K562 (cell line): ENCODE data around the gene TDO2. TPM values are rescaled to one million over a fixed set of nuclear protein-coding genes. Genes with fewer than 3 reads are reported as not detected.

Experiments used
- ATAC-seq: fragments of 200-7000 bp; cut with Tn5 transposase; 3 replicates; pipeline ENCODE4 v1.9.1; 2020; ENCODE audit warnings: moderate library complexity
- BruUV-seq: library from RNA; stranded (reverse); fragments of 400-500 nt; replicated peaks from 2 replicates; lab custom pipeline; 2021; lab: Mats Ljungman, UMichigan
- CTCF ChIA-PET: fragments of 300-600 bp; formaldehyde crosslinking; extraction: SDS; loops from one replicate; lab custom pipeline; 2021; ENCODE audit warnings: low intra/inter-chr PET ratio; lab: Yijun Ruan, JAX
- POLR2A ChIA-PET: fragments of 300-600, 350-650 bp; sonication (Branson Sonifier 250); formaldehyde crosslinking; extraction: SDS; loops from one replicate; lab custom pipeline; 2021; ENCODE audit warnings: antibody characterized with exemption, inconsistent platforms; lab: Yijun Ruan, JAX
- DNase-seq, 4 experiments: peaks; one replicate each; pipeline versions ENCODE4 v3.0.0 to v3.0.0-alpha.2; 2011 to 2018; ENCODE audit warnings: low spot score in 3 of 4, mixed read lengths in 3 of 4; ENCODE audit errors: extremely low read depth in 1 of 4
- FAIRE-seq: peaks from 2 replicates; lab custom pipeline; 2011; peaks lifted over from hg19 to GRCh38; lab: Jason Lieb, UNC
- H2AFZ ChIP-seq: 2 replicates; pipeline ENCODE4 v1.6.0; 2011; ENCODE audit warnings: low read depth, low read length, control low read depth, inconsistent platforms
- H3K27ac ChIP-seq: fragments of 200-600 bp; 3 replicates; pipeline ENCODE4 v1.8.0; 2011; ENCODE audit warnings: low read depth, mild to moderate bottlenecking, control low read depth, inconsistent platforms, low read length, moderate library complexity, mixed read lengths; ENCODE audit errors: extremely low read depth
- H3K27me3 ChIP-seq, 2 experiments: fragments of 300-600 bp in 1 of 2; 2 replicates in 1 of 2; 3 replicates in 1 of 2; pipeline versions ENCODE4 v1.6.0 to v1.8.0; 2011; ENCODE audit warnings: inconsistent platforms in 2 of 2, low read length in 2 of 2, mild to moderate bottlenecking in 1 of 2, mixed read lengths in 1 of 2, moderate library complexity in 1 of 2; ENCODE audit not compliant: control insufficient read depth in 2 of 2, insufficient read depth in 2 of 2
- H3K36me3 ChIP-seq: fragments of 300-600 bp; 3 replicates; pipeline ENCODE4 v1.8.0; 2011; ENCODE audit warnings: mild to moderate bottlenecking, low read length, inconsistent platforms; ENCODE audit not compliant: control insufficient read depth, insufficient read depth
- H3K4me1 ChIP-seq, 2 experiments: fragments of 200-600 bp in 1 of 2; replicated peaks in 1 of 2; 2 replicates in 1 of 2; 3 replicates in 1 of 2; pipeline versions ENCODE4 v1.5.1 to v1.8.0; 2011; ENCODE audit warnings: inconsistent platforms in 2 of 2, low read length in 2 of 2, mild to moderate bottlenecking in 1 of 2, mixed read lengths in 1 of 2, moderate library complexity in 1 of 2; ENCODE audit not compliant: control insufficient read depth in 2 of 2, insufficient read depth in 2 of 2
- H3K4me2 ChIP-seq: 2 replicates; pipeline ENCODE4 v1.6.1; 2011; ENCODE audit warnings: low read length, control low read depth, inconsistent platforms, mixed read lengths; ENCODE audit not compliant: insufficient read depth
- H3K4me3 ChIP-seq: fragments of 200-600 bp; sonication (generic), shearing (Covaris generic); 2 replicates; pipeline ENCODE4 v1.5.1; 2016; ENCODE audit warnings: control low read depth, inconsistent platforms
- H3K79me2 ChIP-seq: fragments of 200-600 bp; 3 replicates; pipeline ENCODE4 v1.8.0; 2011; ENCODE audit warnings: low read length, inconsistent platforms; ENCODE audit not compliant: control insufficient read depth, insufficient read depth
- H3K9ac ChIP-seq, 2 experiments: 2 replicates each; pipeline versions ENCODE4 v1.6.0 to v1.6.1; 2011; ENCODE audit warnings: low read depth in 2 of 2, low read length in 2 of 2, control low read depth in 1 of 2, inconsistent platforms in 1 of 2, mild to moderate bottlenecking in 1 of 2, mixed read lengths in 1 of 2; ENCODE audit not compliant: insufficient read depth in 1 of 2
- H3K9me1 ChIP-seq: one replicate; pipeline ENCODE4 v1.6.0; 2011; ENCODE audit warnings: inconsistent platforms, mild to moderate bottlenecking, low read length, moderate library complexity; ENCODE audit not compliant: control insufficient read depth, insufficient read depth
- H3K9me3 ChIP-seq: replicated peaks from 2 replicates; pipeline ENCODE4 v1.5.1; 2011; ENCODE audit warnings: low read depth, low read length, inconsistent platforms; ENCODE audit not compliant: control insufficient read depth, insufficient read depth
- H4K20me1 ChIP-seq: replicated peaks from 2 replicates; pipeline ENCODE4 v1.6.1; 2011; ENCODE audit warnings: low read length, inconsistent platforms, mixed read lengths; ENCODE audit not compliant: control insufficient read depth, insufficient read depth
- CBFB ChIP-seq: sonication (generic); formaldehyde crosslinking; IDR thresholded peaks from 2 replicates; pipeline ENCODE4 v1.4.0; 2020; ENCODE audit warnings: mild to moderate bottlenecking, missing genetic modification reagents
- HOXB6 ChIP-seq: fragments of 250-450 bp; sonication (Bioruptor Pico); IDR thresholded peaks from 2 replicates; pipeline ENCODE4 v1.5.1; 2022; ENCODE audit warnings: mild to moderate bottlenecking, borderline replicate concordance
- JUN ChIP-seq, 2 experiments: sonication (generic) in 1 of 2; formaldehyde crosslinking in 1 of 2; IDR thresholded peaks; 2 replicates each; pipeline versions ENCODE4 v1.6.1 to v1.8.0; 2012 to 2022; ENCODE audit warnings: borderline replicate concordance in 2 of 2, mild to moderate bottlenecking in 2 of 2, improper control_type of control experiment in 1 of 2, low read depth in 1 of 2, low read length in 1 of 2, missing genetic modification reagents in 1 of 2
- KLF10 ChIP-seq: fragments of 250-450 bp; sonication (Bioruptor Pico); IDR thresholded peaks from 2 replicates; pipeline ENCODE4 v1.6.1; 2021; ENCODE audit warnings: matching md5 sums
- NFXL1 ChIP-seq: fragments of 450-650 bp; formaldehyde crosslinking; IDR thresholded peaks from 2 replicates; pipeline ENCODE4 v1.4.0; 2021; ENCODE audit warnings: mild to moderate bottlenecking
- OTX1 ChIP-seq: fragments of 450-650 bp; formaldehyde crosslinking; IDR thresholded peaks from 2 replicates; pipeline ENCODE4 v1.4.0; 2022; ENCODE audit warnings: mild to moderate bottlenecking
- PCBP2 ChIP-seq: fragments of 200-400 bp; formaldehyde crosslinking; IDR thresholded peaks from 2 replicates; pipeline ENCODE4 v1.6.1; 2018; ENCODE audit warnings: low read length, low read depth, mild to moderate bottlenecking, moderate library complexity; ENCODE audit not compliant: poor library complexity, severe bottlenecking
- SMAD1 ChIP-seq: fragments of 150-350 bp; IDR thresholded peaks from 2 replicates; pipeline ENCODE4 v1.6.1; 2014; ENCODE audit warnings: low read length, low read depth; ENCODE audit not compliant: partially characterized antibody
- SRF ChIP-seq, 2 experiments: fragments of 250-450, 450-650 bp in 1 of 2; sonication (Bioruptor Pico) in 1 of 2; sonication (generic) in 1 of 2; formaldehyde crosslinking; IDR thresholded peaks; 2 replicates each; pipeline versions ENCODE4 v1.5.0 to v1.5.1; 2020 to 2022; ENCODE audit warnings: mild to moderate bottlenecking in 1 of 2, missing genetic modification reagents in 1 of 2
- ZFP1 ChIP-seq: fragments of 450-650 bp; formaldehyde crosslinking; IDR thresholded peaks from 2 replicates; pipeline ENCODE4 v1.4.0; 2020; ENCODE audit warnings: mild to moderate bottlenecking, mixed read lengths
- ZKSCAN8 ChIP-seq: fragments of 200-800 bp; sonication (Bioruptor generic); IDR thresholded peaks from 2 replicates; pipeline ENCODE4 v1.6.1; 2016; ENCODE audit warnings: missing genetic modification characterization, missing compliant biosample characterization
- ZNF561 ChIP-seq: fragments of 450-650 bp; formaldehyde crosslinking; conservative IDR thresholded peaks from 2 replicates; pipeline ENCODE4 v1.4.0; 2020; ENCODE audit warnings: mild to moderate bottlenecking, moderate library complexity
- ZSCAN29 ChIP-seq: fragments of 450-650 bp; IDR thresholded peaks from 2 replicates; pipeline ENCODE4 v1.6.1; 2017
- WGBS: fragments of 100-300 bp; shearing (Covaris generic); methylation state at CpG from one replicate; pipeline ENCODE4 v1.1.6; 2016; ENCODE audit warnings: low coverage, mixed read lengths; ENCODE audit not compliant: insufficient coverage; ENCODE audit errors: missing lambda C conversion rate; 5-methylcytosine and 5-hydroxymethylcytosine counted together
- in situ Hi-C: fragments of 300-500 bp; cut with MboI; formaldehyde crosslinking; loops from 4 replicates; pipeline ENCODE4 v1.15.0; 2018; ENCODE audit warnings: inconsistent platforms, mixed read lengths
- intact Hi-C: fragments of 100-400 bp; cut with micrococcal nuclease; formaldehyde crosslinking; loops from 2 replicates; pipeline ENCODE4 v1.14.2; 2022
- polyA plus RNA-seq, 8 experiments: library from polyadenylated mRNA; depleted of rRNA in 4 of 8; stranded (reverse) in 5 of 8; unstranded in 3 of 8; fragments of >200 nt; fragmentation: Nextera tagmentation in 2 of 8; fragmentation: Illumina TruSeq in 1 of 8; extraction: Ambion mirVana in 2 of 8; extraction: Trizol in 1 of 8; gene quantifications; 2 replicates each; pipeline versions ENCODE4 v1.2.1 to v1.2.3, GENCODE V29; 2011 to 2014; ENCODE audit warnings: inconsistent platforms in 1 of 8, missing spikeins in 1 of 8
- total RNA-seq, 7 experiments: library from RNA; depleted of rRNA in 6 of 7; stranded (reverse); fragments of >200 nt in 6 of 7; fragmentation: Illumina TruSeq in 2 of 7; extraction: Trizol in 2 of 7; gene quantifications; 2 replicates each; pipeline versions ENCODE4 v1.2.1 to v1.2.3, GENCODE V29; 2011 to 2021; ENCODE audit warnings: low replicate concordance in 1 of 7

The TDO2 gene
- total and polyA plus RNA-seq, 9 of the 15 experiments (the other 6 are each of a cell fraction or from before 2014, with no cell fraction given): 0.09 to 0.65 (median 0.22) TPM; not detected in 2

DNA sequence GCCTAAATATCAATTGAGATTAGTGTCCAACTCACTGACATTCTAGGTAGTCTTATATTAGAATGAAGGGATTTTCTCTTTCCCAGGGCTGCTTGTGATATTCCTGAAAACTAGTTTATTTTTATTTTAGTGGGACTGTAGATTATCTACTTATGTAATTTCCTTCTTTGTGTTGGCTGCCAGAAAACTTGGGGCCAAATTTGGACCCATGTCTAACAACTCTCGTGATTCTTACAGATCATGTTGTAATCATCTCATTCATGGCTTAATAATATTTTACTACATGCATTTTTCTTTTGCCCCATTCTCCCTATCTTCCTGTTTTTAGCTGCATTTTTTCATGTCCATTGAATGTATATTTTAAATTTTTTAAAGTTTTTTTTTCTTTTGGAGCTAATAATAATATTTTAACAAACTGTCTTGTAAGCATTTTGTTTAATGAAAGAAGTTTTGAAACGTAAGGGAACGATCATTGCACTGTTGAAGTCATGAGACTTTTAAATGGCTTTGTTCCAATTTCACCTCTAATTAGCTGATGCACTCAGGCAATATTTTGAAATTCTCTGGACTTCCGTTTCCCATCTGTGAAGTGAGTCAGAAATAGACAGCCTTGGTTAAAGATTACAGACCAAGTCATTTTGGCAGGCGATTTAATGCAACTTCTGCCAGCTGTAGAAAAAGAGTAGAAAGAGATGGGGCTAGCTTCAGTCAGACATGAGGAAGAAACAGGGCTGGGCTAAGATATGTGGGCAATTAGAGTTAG is 14.3 kb upstream of the TDO2 start:
- no TSS peak for BruUV-seq
- Histone ChIP-seq H3K36me3 (no peaks in the 10 kb centered on the region), H3K4me3 (no peak overlapping the region), H3K9me1 (no peaks in the 10 kb centered on the region), H3K9me3 (no peaks in the 10 kb centered on the region), H4K20me1 (no peaks in the 10 kb centered on the region), H3K4me2 (no peak overlapping the region), H2AFZ (no peak overlapping the region), H3K9ac (no peak overlapping the region), H3K27me3 (no peaks in the 10 kb centered on the region), H3K4me1 (no peaks in the 10 kb centered on the region), H3K79me2 (no peaks in the 10 kb centered on the region), H3K27ac (no peak overlapping the region)
- ChIA-PET POLR2A (no interaction called here), CTCF (no interaction called here)
- in situ Hi-C loops: no loop called here
- FAIRE-seq (no peak), DNase-seq (no peak), ATAC-seq (no peak)
- intact Hi-C loops: no loop called here
- 2% methylated on average over 5 of the region's 5 CpGs for WGBS
- TF ChIP-seq CBFB (CRISPR knock-in tag) (no peak), JUN (IDR thresholded peaks at IDR 0.05; ENCODE audit: borderline replicate concordance, low read depth, low read length) (no peak), JUN (CRISPR knock-in tag; IDR thresholded peaks at IDR 0.05; ENCODE audit: borderline replicate concordance) (no peak), NFXL1 (CRISPR knock-in tag) (no peak), ZFP1 (CRISPR knock-in tag) (no peak), OTX1 (CRISPR knock-in tag) (no peak)

DNA sequence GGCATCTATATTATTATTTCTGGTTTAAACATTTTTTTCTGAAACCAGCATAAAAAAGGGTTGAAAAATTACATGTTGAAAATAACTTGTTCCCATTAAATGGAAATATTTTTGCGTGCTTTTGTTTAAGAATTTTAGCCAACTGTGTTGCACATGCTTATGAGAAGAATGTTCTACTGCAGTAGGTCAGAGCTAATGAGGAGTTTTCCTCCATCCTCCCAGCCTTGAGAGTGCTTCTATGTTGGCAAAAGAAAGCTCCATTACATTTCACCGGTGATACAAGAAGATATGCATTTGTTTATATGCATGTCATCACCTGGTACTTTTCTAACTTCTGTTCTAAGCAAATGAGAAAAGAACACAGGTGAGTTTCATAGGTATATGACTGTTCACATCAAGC is 13.6 kb upstream of the TDO2 start:
- FAIRE-seq: no peak
- no peaks in the 10 kb centered on the region for H3K36me3 ChIP-seq
- no peak overlapping the region for H3K9ac ChIP-seq
- CTCF ChIA-PET: no interaction called here
- H3K9me3 ChIP-seq: no peaks in the 10 kb centered on the region
- in situ Hi-C loops: no loop called here
- no peak for DNase-seq
- 4% methylated on average over 2 of the region's 2 CpGs for WGBS
- no peaks in the 10 kb centered on the region for H4K20me1 ChIP-seq
- no peak overlapping the region for H3K4me3 ChIP-seq
- no peaks in the 10 kb centered on the region for H3K27me3 ChIP-seq
- TF ChIP-seq PCBP2 (no peak), KLF10 (no peak), ZKSCAN8 (CRISPR knock-in tag) (no peak), HOXB6 (CRISPR knock-in tag) (no peak), ZSCAN29 (no peak), SMAD1 (no peak), ZNF561 (CRISPR knock-in tag) (no peak), SRF (CRISPR knock-in tag; IDR thresholded peaks at IDR 0.05) (no peak)
- H3K4me1 ChIP-seq: no peaks in the 10 kb centered on the region
- intact Hi-C loops: no loop called here
- H3K9me1 ChIP-seq: no peaks in the 10 kb centered on the region
- H2AFZ ChIP-seq: no peak overlapping the region
- no peak overlapping the region for H3K27ac ChIP-seq
- POLR2A ChIA-PET: no interaction called here
- ATAC-seq: no peak
- no peaks in the 10 kb centered on the region for H3K79me2 ChIP-seq
- BruUV-seq: no TSS peak
- H3K4me2 ChIP-seq: no peak overlapping the region
